Suprapubic skin (tissue), 4 donors: ENCODE measurements around the gene DNAJC15. TPM values are rescaled to one million over a fixed set of nuclear protein-coding genes. Genes with fewer than 3 reads are reported as not detected.
A peak's percentile ranks its signal among the peaks of the same experiment; 100 is the strongest.

ENCODE experiments used
- DNase-seq, 2 donors: peaks; one replicate each; pipeline ENCODE4 v3.0.0-alpha.2; 2019; ENCODE audit warnings: low spot score in 2 of 2
- H3K27ac ChIP-seq: fragments of 200-600 bp; sonication (generic); one replicate; pipeline ENCODE4 v1.5.1; 2019
- H3K27me3 ChIP-seq: fragments of 200-600 bp; sonication (generic); one replicate; pipeline ENCODE4 v1.5.1; 2019
- H3K36me3 ChIP-seq: fragments of 200-600 bp; sonication (generic); one replicate; pipeline ENCODE4 v1.5.1; 2019
- H3K4me1 ChIP-seq: fragments of 200-600 bp; sonication (generic); one replicate; pipeline ENCODE4 v1.5.1; 2019
- H3K4me3 ChIP-seq: fragments of 200-600 bp; sonication (generic); one replicate; pipeline ENCODE4 v1.5.1; 2019; ENCODE audit warnings: mild to moderate bottlenecking
- H3K9me3 ChIP-seq: fragments of 200-600 bp; sonication (generic); one replicate; pipeline ENCODE4 v1.5.1; 2019
- EP300 ChIP-seq: sonication (generic); formaldehyde crosslinking; IDR thresholded peaks from one replicate; pipeline ENCODE4 v1.6.1; 2017; ENCODE audit warnings: antibody characterized with exemption
- POLR2A ChIP-seq, 2 donors: fragments of 450-650 bp; IDR thresholded peaks; one replicate each; pipeline ENCODE4 v1.6.1; 2017; ENCODE audit warnings: antibody characterized with exemption in 2 of 2, mild to moderate bottlenecking in 2 of 2, moderate library complexity in 2 of 2
- POLR2AphosphoS5 ChIP-seq, 3 donors: sonication (generic); formaldehyde crosslinking; IDR thresholded peaks; one replicate each; pipeline ENCODE4 v1.6.1; 2017; ENCODE audit warnings: antibody characterized with exemption in 3 of 3
- WGBS: methylation state at CpG from one replicate; pipeline ENCODE4 v1.1.5; 2018; 5-methylcytosine and 5-hydroxymethylcytosine counted together
- total RNA-seq, 4 donors: library from RNA; depleted of rRNA; stranded (reverse); fragments of >200 nt; gene quantifications; one replicate each; pipeline ENCODE4 v1.1.0, GENCODE V29; 2016
- TF ChIP-seq, protein P1 (sequence below), 2 donors: fragments of 200-600 bp in 1 of 2; fragments of 450-650 bp in 1 of 2; sonication (generic) in 1 of 2; IDR thresholded peaks; one replicate each; pipeline ENCODE4 v1.5.1; 2016 to 2019; ENCODE audit warnings: antibody characterized with exemption in 2 of 2, mild to moderate bottlenecking in 1 of 2, moderate library complexity in 1 of 2

DNAJC15 gene
- total RNA-seq, 4 donors from 2014 or later: 5.6 to 10.9 (median 8.0) TPM

GRCh38 chr13:43083750-43084149 lies 60.4 kb downstream of the DNAJC15 start:
- no peak overlapping the region for H3K4me3 ChIP-seq
- no peaks in the 10 kb centered on the region for H3K36me3 ChIP-seq
- no peak overlapping the region for H3K27ac ChIP-seq
- no peak for DNase-seq
- TF ChIP-seq EP300 (no peak), POLR2A (IDR thresholded peaks at IDR 0.05) (no peak), POLR2AphosphoS5 (IDR thresholded peaks at IDR 0.05) (no peak)
- TF ChIP-seq, protein P1, sequence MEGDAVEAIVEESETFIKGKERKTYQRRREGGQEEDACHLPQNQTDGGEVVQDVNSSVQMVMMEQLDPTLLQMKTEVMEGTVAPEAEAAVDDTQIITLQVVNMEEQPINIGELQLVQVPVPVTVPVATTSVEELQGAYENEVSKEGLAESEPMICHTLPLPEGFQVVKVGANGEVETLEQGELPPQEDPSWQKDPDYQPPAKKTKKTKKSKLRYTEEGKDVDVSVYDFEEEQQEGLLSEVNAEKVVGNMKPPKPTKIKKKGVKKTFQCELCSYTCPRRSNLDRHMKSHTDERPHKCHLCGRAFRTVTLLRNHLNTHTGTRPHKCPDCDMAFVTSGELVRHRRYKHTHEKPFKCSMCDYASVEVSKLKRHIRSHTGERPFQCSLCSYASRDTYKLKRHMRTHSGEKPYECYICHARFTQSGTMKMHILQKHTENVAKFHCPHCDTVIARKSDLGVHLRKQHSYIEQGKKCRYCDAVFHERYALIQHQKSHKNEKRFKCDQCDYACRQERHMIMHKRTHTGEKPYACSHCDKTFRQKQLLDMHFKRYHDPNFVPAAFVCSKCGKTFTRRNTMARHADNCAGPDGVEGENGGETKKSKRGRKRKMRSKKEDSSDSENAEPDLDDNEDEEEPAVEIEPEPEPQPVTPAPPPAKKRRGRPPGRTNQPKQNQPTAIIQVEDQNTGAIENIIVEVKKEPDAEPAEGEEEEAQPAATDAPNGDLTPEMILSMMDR (IDR thresholded peaks at IDR 0.05): no peak
- H3K4me1 ChIP-seq: no peaks in the 10 kb centered on the region
- no peaks in the 10 kb centered on the region for H3K9me3 ChIP-seq
- H3K27me3 ChIP-seq: no peaks in the 10 kb centered on the region

DNA sequence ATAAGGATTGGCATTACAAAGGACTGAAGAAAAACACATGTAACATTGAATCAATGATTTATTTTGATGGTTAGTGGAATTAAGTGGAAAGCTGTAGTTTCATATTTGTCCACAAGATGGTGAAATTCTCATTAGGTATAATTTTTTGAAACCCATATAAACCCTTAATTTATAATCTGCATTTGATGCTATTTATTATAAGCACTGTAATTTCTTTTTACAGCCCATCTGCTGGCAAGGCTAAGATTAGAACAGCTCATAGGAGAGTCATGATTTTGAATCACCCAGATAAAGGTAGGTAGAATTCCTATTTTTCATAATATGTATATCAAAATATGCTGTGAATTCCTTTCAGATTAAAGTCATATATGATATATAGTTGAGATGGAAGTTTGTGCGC lies 62.2 kb downstream of the DNAJC15 start:
- Histone ChIP-seq H3K4me3 (no peak overlapping the region), H3K27me3 (no peaks in the 10 kb centered on the region), H3K36me3 (peaks cover under 1% of the 10 kb centered on the region), H3K9me3 (no peaks in the 10 kb centered on the region), H3K4me1 (no peaks in the 10 kb centered on the region), H3K27ac (no peak overlapping the region)
- DNase-seq: no peak
- 98% methylated on average over 1 of the region's 1 CpG for WGBS
- TF ChIP-seq, protein P1 (IDR thresholded peaks at IDR 0.05): peak; percentile 33 to 48
- TF ChIP-seq EP300 (no peak), POLR2A (IDR thresholded peaks at IDR 0.05) (no peak), POLR2AphosphoS5 (IDR thresholded peaks at IDR 0.05) (no peak)

- H3K27ac ChIP-seq: no peak overlapping the region
- no peaks in the 10 kb centered on the region for H3K9me3 ChIP-seq
- peaks cover 3% of the 10 kb centered on the region for H3K36me3 ChIP-seq
- H3K27me3 ChIP-seq: no peaks in the 10 kb centered on the region
- no peaks in the 10 kb centered on the region for H3K4me1 ChIP-seq
- TF ChIP-seq, protein P1 (IDR thresholded peaks at IDR 0.05): no peak
- TF ChIP-seq POLR2AphosphoS5 (IDR thresholded peaks at IDR 0.05) (no peak), EP300 (no peak), POLR2A (IDR thresholded peaks at IDR 0.05) (no peak)
- DNase-seq: no peak
- no peak overlapping the region for H3K4me3 ChIP-seq
Observed at GRCh38 chr13:43086181-43086580, 62.8 kb downstream of the DNAJC15 start.

- no peaks in the 10 kb centered on the region for H3K9me3 ChIP-seq
- peaks cover 3% of the 10 kb centered on the region for H3K36me3 ChIP-seq
- no peak overlapping the region for H3K27ac ChIP-seq
- peak overlapping the region; percentile 32 for H3K4me3 ChIP-seq
- 61% methylated on average over 4 of the region's 4 CpGs for WGBS
- no peak for TF ChIP-seq POLR2A (IDR thresholded peaks at IDR 0.05)
- TF ChIP-seq, protein P1 (IDR thresholded peaks at IDR 0.05): no peak
- TF ChIP-seq POLR2AphosphoS5 (IDR thresholded peaks at IDR 0.05): no peak
- TF ChIP-seq EP300: no peak
- H3K27me3 ChIP-seq: no peaks in the 10 kb centered on the region
- DNase-seq: no peak
- no peaks in the 10 kb centered on the region for H3K4me1 ChIP-seq
Observed at GRCh38 chr13:43088093-43088511, 64.7 kb downstream of the DNAJC15 start.

DNA sequence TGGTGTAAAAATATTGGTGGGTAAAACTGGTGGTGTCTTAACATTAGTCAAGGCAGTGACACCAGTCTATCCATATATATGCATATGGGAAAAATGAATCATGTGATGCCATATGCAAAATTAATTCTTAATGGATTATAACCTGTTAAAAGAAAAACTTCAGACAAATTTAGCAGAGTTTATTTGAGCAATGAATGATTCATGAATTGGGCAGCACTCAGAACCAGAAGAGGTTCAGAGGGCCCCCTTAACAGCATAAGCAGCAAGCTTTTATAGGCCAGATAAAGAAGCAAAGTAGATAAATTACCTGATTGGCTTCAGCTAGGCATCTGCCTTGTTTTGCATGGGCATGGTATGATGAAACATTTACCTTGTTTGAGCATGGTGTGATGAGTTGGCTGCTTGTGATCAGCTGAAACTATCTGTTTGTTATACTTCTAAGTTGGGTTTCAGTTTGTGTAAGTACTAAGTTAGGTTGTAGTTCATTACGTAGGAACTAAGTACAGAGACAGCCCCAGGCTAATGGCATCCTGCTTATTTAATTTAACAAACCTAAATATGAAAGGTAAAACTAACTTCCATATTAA lies 66.6 kb downstream of the DNAJC15 start:
- DNase-seq: no peak
- Histone ChIP-seq H3K9me3 (no peaks in the 10 kb centered on the region), H3K27ac (no peak overlapping the region), H3K4me1 (peaks cover under 1% of the 10 kb centered on the region), H3K36me3 (peaks cover 3% of the 10 kb centered on the region), H3K27me3 (no peaks in the 10 kb centered on the region), H3K4me3 (no peak overlapping the region)
- TF ChIP-seq, protein P1 (IDR thresholded peaks at IDR 0.05): no peak
- TF ChIP-seq POLR2A (IDR thresholded peaks at IDR 0.05) (no peak), POLR2AphosphoS5 (IDR thresholded peaks at IDR 0.05) (no peak), EP300 (no peak)
- WGBS: 65% methylated on average over 1 of the region's 1 CpG
